ENCODE data around the gene SYT3.

DNA sequence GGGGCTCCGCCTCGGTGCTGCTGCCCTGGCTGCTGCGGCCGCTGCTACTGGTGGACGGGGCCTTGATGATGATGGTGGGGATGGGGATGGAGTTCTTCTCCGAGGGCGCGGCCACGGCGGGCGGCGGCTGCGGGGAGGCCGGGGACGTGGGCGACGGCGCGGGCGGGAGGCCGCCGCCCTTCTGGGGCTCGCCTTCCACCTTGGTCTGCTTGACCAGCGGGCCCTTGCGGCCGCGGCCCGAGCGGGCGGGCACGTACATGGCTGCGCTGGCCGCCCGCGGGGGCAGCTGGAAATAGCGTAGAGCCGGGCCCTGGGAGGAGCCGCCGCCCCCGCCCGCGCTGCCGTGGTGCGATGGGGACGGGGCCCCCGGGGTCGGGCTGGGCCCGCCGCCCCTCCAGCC is 28.7 kb upstream of the SYT3 start:
- TF ChIP-seq, protein P1, sequence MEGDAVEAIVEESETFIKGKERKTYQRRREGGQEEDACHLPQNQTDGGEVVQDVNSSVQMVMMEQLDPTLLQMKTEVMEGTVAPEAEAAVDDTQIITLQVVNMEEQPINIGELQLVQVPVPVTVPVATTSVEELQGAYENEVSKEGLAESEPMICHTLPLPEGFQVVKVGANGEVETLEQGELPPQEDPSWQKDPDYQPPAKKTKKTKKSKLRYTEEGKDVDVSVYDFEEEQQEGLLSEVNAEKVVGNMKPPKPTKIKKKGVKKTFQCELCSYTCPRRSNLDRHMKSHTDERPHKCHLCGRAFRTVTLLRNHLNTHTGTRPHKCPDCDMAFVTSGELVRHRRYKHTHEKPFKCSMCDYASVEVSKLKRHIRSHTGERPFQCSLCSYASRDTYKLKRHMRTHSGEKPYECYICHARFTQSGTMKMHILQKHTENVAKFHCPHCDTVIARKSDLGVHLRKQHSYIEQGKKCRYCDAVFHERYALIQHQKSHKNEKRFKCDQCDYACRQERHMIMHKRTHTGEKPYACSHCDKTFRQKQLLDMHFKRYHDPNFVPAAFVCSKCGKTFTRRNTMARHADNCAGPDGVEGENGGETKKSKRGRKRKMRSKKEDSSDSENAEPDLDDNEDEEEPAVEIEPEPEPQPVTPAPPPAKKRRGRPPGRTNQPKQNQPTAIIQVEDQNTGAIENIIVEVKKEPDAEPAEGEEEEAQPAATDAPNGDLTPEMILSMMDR (conservative IDR thresholded peaks at IDR 0.05; ENCODE audit: low read depth, low read length): no peak
- TF ChIP-seq EZH2phosphoT487 (IDR thresholded peaks at IDR 0.05; ENCODE audit: borderline replicate concordance, low read length) (no peak), EZH2 (IDR thresholded peaks at IDR 0.05; ENCODE audit: low read length, unreplicated experiment) (no peak)
